IMR-90 (cell line): Measurements from ENCODE around the gene GBA2. TPM values are rescaled to one million over a fixed set of nuclear protein-coding genes. Genes with fewer than 3 reads are reported as not detected.

Experiments
- ATAC-seq: fragments of 200-7000 bp; cut with Tn5 transposase; 2 replicates; pipeline ENCODE4 v1.9.1; 2020; ENCODE audit warnings: low read depth, mild to moderate bottlenecking, moderate library complexity
- BruUV-seq: library from RNA; stranded (reverse); fragments of 400-500 nt; replicated peaks from 2 replicates; lab custom pipeline; 2021; lab: Mats Ljungman, UMichigan
- CTCF ChIA-PET: fragments of 300-600 bp; formaldehyde crosslinking; extraction: SDS; loops from one replicate; lab custom pipeline; 2021; ENCODE audit warnings: antibody characterized with exemption; lab: Yijun Ruan, JAX
- POLR2A ChIA-PET: fragments of 300-600 bp; sonication (Branson Sonifier 250); formaldehyde crosslinking; loops from one replicate; lab custom pipeline; 2022; ENCODE audit warnings: antibody characterized with exemption; ENCODE audit not compliant: unreplicated experiment; lab: Charles Lee
- DNase-seq: peaks from one replicate; pipeline ENCODE4 v3.0.0; 2013
- H2AFZ ChIP-seq: replicated peaks from 2 replicates; pipeline ENCODE3; 2013; ENCODE audit warnings: low read length, mild to moderate bottlenecking; ENCODE audit not compliant: poor library complexity
- H2AK5ac ChIP-seq: 2 replicates; pipeline ENCODE4 v1.6.1; 2013; ENCODE audit warnings: low read depth, low read length, inconsistent platforms
- H2AK9ac ChIP-seq: replicated peaks from 2 replicates; pipeline ENCODE3; 2013; ENCODE audit warnings: mild to moderate bottlenecking, low read depth, low read length, moderate library complexity; ENCODE audit not compliant: poor library complexity
- H2BK120ac ChIP-seq: 2 replicates; pipeline ENCODE4 v1.6.1; 2013; ENCODE audit warnings: low read depth, low read length, inconsistent platforms
- H2BK15ac ChIP-seq: 3 replicates; pipeline ENCODE4 v1.6.1; 2013; ENCODE audit warnings: low read depth, low read length, inconsistent platforms
- H2BK20ac ChIP-seq: 2 replicates; pipeline ENCODE4 v1.6.1; 2013; ENCODE audit warnings: low read depth, mild to moderate bottlenecking, inconsistent platforms, low read length, moderate library complexity
- H2BK5ac ChIP-seq: 2 replicates; pipeline ENCODE4 v1.6.1; 2013; ENCODE audit warnings: mild to moderate bottlenecking, low read depth, low read length, inconsistent platforms; ENCODE audit not compliant: poor library complexity, severe bottlenecking
- H3K14ac ChIP-seq: replicated peaks from 2 replicates; pipeline ENCODE4 v1.6.1; 2013; ENCODE audit warnings: low read depth, low read length, inconsistent platforms
- H3K18ac ChIP-seq: 2 replicates; pipeline ENCODE4 v1.6.1; 2013; ENCODE audit warnings: low read depth, low read length, control low read depth
- H3K23ac ChIP-seq: 2 replicates; pipeline ENCODE4 v1.6.1; 2013; ENCODE audit warnings: low read depth, low read length, inconsistent platforms
- H3K27ac ChIP-seq: 2 replicates; pipeline ENCODE4 v1.5.1; 2013; ENCODE audit warnings: mild to moderate bottlenecking, control low read depth, low read length; ENCODE audit not compliant: insufficient read depth
- H3K27me3 ChIP-seq: 2 replicates; pipeline ENCODE4 v1.6.1; 2013; ENCODE audit warnings: low read length; ENCODE audit not compliant: control insufficient read depth, insufficient read depth
- H3K36me3 ChIP-seq: 2 replicates; pipeline ENCODE4 v1.6.1; 2013; ENCODE audit warnings: low read length, mixed read lengths; ENCODE audit not compliant: control insufficient read depth, insufficient read depth
- H3K4ac ChIP-seq: 2 replicates; pipeline ENCODE4 v1.6.1; 2013; ENCODE audit warnings: low read depth, low read length, inconsistent platforms
- H3K4me1 ChIP-seq: 2 replicates; pipeline ENCODE4 v1.6.1; 2013; ENCODE audit warnings: low read length, mixed read lengths; ENCODE audit not compliant: control insufficient read depth, insufficient read depth
- H3K4me2 ChIP-seq: 2 replicates; pipeline ENCODE4 v1.6.1; 2013; ENCODE audit warnings: low read depth, mild to moderate bottlenecking, control low read depth, low read length, moderate library complexity
- H3K4me3 ChIP-seq: 2 replicates; pipeline ENCODE4 v1.5.1; 2013; ENCODE audit warnings: low read depth, mild to moderate bottlenecking, control low read depth, low read length, moderate library complexity; ENCODE audit not compliant: insufficient read depth
- H3K56ac ChIP-seq: 2 replicates; pipeline ENCODE4 v1.6.1; 2013; ENCODE audit warnings: low read length, inconsistent platforms; ENCODE audit not compliant: insufficient read depth; ENCODE audit errors: extremely low read depth
- H3K79me1 ChIP-seq, 2 experiments: 2 replicates each; pipeline ENCODE4 v1.6.1; 2013; ENCODE audit warnings: low read length in 2 of 2, inconsistent platforms in 1 of 2, low read depth in 1 of 2
- H3K9ac ChIP-seq: 2 replicates; pipeline ENCODE4 v1.6.1; 2013; ENCODE audit warnings: low read depth, low read length, control low read depth
- H3K9me1 ChIP-seq: 2 replicates; pipeline ENCODE4 v1.6.1; 2013; ENCODE audit warnings: low read length, inconsistent platforms; ENCODE audit not compliant: insufficient read depth
- H3K9me3 ChIP-seq: 2 replicates; pipeline ENCODE4 v1.6.1; 2013; ENCODE audit warnings: low read length; ENCODE audit not compliant: control insufficient read depth, insufficient read depth
- H4K20me1 ChIP-seq: 2 replicates; pipeline ENCODE4 v1.6.1; 2013; ENCODE audit warnings: low read length, inconsistent platforms; ENCODE audit not compliant: insufficient read depth
- H4K5ac ChIP-seq: 2 replicates; pipeline ENCODE4 v1.6.1; 2013; ENCODE audit warnings: mild to moderate bottlenecking, low read depth, low read length, control low read depth
- H4K8ac ChIP-seq, 2 experiments: 2 replicates each; pipeline ENCODE4 v1.6.1; 2013; ENCODE audit warnings: low read depth in 2 of 2, low read length in 2 of 2, control low read depth in 1 of 2, inconsistent platforms in 1 of 2
- H4K91ac ChIP-seq: 2 replicates; pipeline ENCODE4 v1.6.1; 2013; ENCODE audit warnings: low read depth, low read length, inconsistent platforms; ENCODE audit not compliant: insufficient read depth
- BHLHE40 ChIP-seq: fragments of 150-350 bp; IDR thresholded peaks from 2 replicates; pipeline ENCODE4 v1.6.1; 2016; ENCODE audit warnings: mild to moderate bottlenecking, low read depth, low read length
- CEBPB ChIP-seq: IDR thresholded peaks from 2 replicates; pipeline ENCODE4 v1.6.1; 2012; ENCODE audit warnings: low read depth, low read length, improper control_type of control experiment
- CHD1 ChIP-seq: IDR thresholded peaks from 2 replicates; pipeline ENCODE4 v1.6.1; 2012; ENCODE audit warnings: low read depth, low read length, improper control_type of control experiment
- CTCF ChIP-seq: conservative IDR thresholded peaks from 2 replicates; pipeline ENCODE4 v1.5.1; 2012; ENCODE audit warnings: mild to moderate bottlenecking, low read depth, low read length, improper control_type of control experiment
- ELK1 ChIP-seq: fragments of 150-350 bp; IDR thresholded peaks from 2 replicates; pipeline ENCODE4 v1.6.1; 2016; ENCODE audit warnings: low read depth, mild to moderate bottlenecking, low read length, moderate library complexity, borderline replicate concordance
- FOS ChIP-seq: fragments of 150-350 bp; IDR thresholded peaks from 2 replicates; pipeline ENCODE4 v1.6.1; 2016; ENCODE audit warnings: low read depth, low read length
- MAZ ChIP-seq: IDR thresholded peaks from 2 replicates; pipeline ENCODE4 v1.6.1; 2012; ENCODE audit warnings: low read depth, mild to moderate bottlenecking, low read length, improper control_type of control experiment, moderate library complexity, borderline replicate concordance
- MXI1 ChIP-seq: IDR thresholded peaks from 2 replicates; pipeline ENCODE4 v1.6.1; 2012; ENCODE audit warnings: low read depth, mild to moderate bottlenecking, low read length, moderate library complexity, borderline replicate concordance
- NFE2L2 ChIP-seq: fragments of 150-350 bp; IDR thresholded peaks from 2 replicates; pipeline ENCODE4 v1.6.1; 2016; ENCODE audit warnings: low read depth, mild to moderate bottlenecking, low read length
- POLR2A ChIP-seq: IDR thresholded peaks from 2 replicates; pipeline ENCODE4 v1.6.1; 2012; ENCODE audit warnings: mild to moderate bottlenecking, low read depth, low read length
- RAD21 ChIP-seq: IDR thresholded peaks from 2 replicates; pipeline ENCODE4 v1.6.1; 2012; ENCODE audit warnings: low read length, improper control_type of control experiment
- RFX5 ChIP-seq: IDR thresholded peaks from 2 replicates; pipeline ENCODE4 v1.8.0; 2012; ENCODE audit warnings: low read depth, mild to moderate bottlenecking, low read length, moderate library complexity
- SMC3 ChIP-seq: fragments of 150-350 bp; IDR thresholded peaks from 2 replicates; pipeline ENCODE4 v1.6.1; 2016; ENCODE audit warnings: low read depth, mild to moderate bottlenecking, antibody characterized with exemption, low read length, moderate library complexity
- USF2 ChIP-seq: fragments of 150-350 bp; IDR thresholded peaks from 2 replicates; pipeline ENCODE4 v1.6.1; 2017; ENCODE audit warnings: mild to moderate bottlenecking, antibody characterized with exemption, low read length, low read depth
- WGBS, 2 experiments: methylation state at CpG; one replicate each; pipeline versions ENCODE4 v1.1.5 to v1.1.7; 2013; ENCODE audit warnings: missing lambda C conversion rate in 2 of 2; ENCODE audit not compliant: insufficient read length in 1 of 2; ENCODE audit errors: extremely low coverage in 2 of 2; 5-methylcytosine and 5-hydroxymethylcytosine counted together
- dilution Hi-C: fragments of 300-500 bp; cut with HindIII; formaldehyde crosslinking; loops from one replicate; pipeline ENCODE4 v1.14.3; 2018; ENCODE audit warnings: low sequenced_read_pairs; ENCODE audit not compliant: unreplicated experiment
- in situ Hi-C: fragments of 300-500 bp; cut with MboI; formaldehyde crosslinking; loops from 3 replicates; pipeline ENCODE4 v1.14.3; 2019; ENCODE audit warnings: low sequenced_read_pairs, inconsistent platforms, mixed read lengths
- intact Hi-C: fragments of 100-400 bp; cut with micrococcal nuclease; formaldehyde crosslinking; loops from 2 replicates; pipeline ENCODE4 v1.10.0; 2022
- polyA plus RNA-seq, 3 experiments: library from polyadenylated mRNA; depleted of rRNA; stranded (reverse); fragments of >200 nt; gene quantifications; 2 replicates each; pipeline ENCODE4 v1.2.3, GENCODE V29; 2012; ENCODE audit warnings: low replicate concordance in 1 of 3
- total RNA-seq: library from RNA; depleted of rRNA; stranded (reverse); fragments of >200 nt; gene quantifications from 2 replicates; pipeline ENCODE4 v1.2.3, GENCODE V29; 2012

GBA2 gene
- total and polyA plus RNA-seq, 2 of the 4 experiments (the other 2 are of a cell fraction) = 18.1 to 38.2 TPM

- Histone ChIP-seq H2AFZ (no peak overlapping the region), H3K79me1 (no peaks in the 10 kb centered on the region), H2AK5ac (no peak overlapping the region), H3K18ac (no peak overlapping the region), H3K4me2 (no peak overlapping the region), H3K4ac (no peak overlapping the region), H3K27ac (no peak overlapping the region), H3K56ac (no peak overlapping the region), H3K27me3 (peaks cover 9% of the 10 kb centered on the region), H4K8ac (no peak overlapping the region), H3K23ac (no peak overlapping the region), H2BK5ac (no peak overlapping the region), H4K91ac (no peak overlapping the region), H2BK15ac (no peak overlapping the region), H2BK120ac (no peak overlapping the region), H3K36me3 (no peaks in the 10 kb centered on the region), H2AK9ac (no peak overlapping the region), H3K9me3 (no peaks in the 10 kb centered on the region), H3K4me1 (no peaks in the 10 kb centered on the region), H3K9me1 (no peaks in the 10 kb centered on the region), H3K4me3 (no peak overlapping the region), H3K9ac (no peak overlapping the region), H4K20me1 (no peaks in the 10 kb centered on the region), H3K14ac (no peak overlapping the region), H2BK20ac (no peak overlapping the region), H4K5ac (no peak overlapping the region)
- POLR2A ChIA-PET = no interaction called here
- WGBS, 2 experiments = no CpG with 5 or more reads among the region's 1 CpG
- ATAC-seq = no peak
- intact Hi-C loops (no loop called here), dilution Hi-C loops (no loop called here), in situ Hi-C loops (no loop called here)
- no TSS peak for BruUV-seq
- no peak for DNase-seq
- TF ChIP-seq RAD21 = no peak
- TF ChIP-seq SMC3 = no peak
- TF ChIP-seq FOS = no peak
- TF ChIP-seq NFE2L2 = no peak
- no peak for TF ChIP-seq MXI1
- no peak for TF ChIP-seq ELK1
- no peak for TF ChIP-seq BHLHE40
- TF ChIP-seq CHD1 = no peak
- TF ChIP-seq CTCF = no peak
- TF ChIP-seq RFX5 = no peak
- no peak for TF ChIP-seq POLR2A
- no peak for TF ChIP-seq USF2
- TF ChIP-seq CEBPB = no peak
- no peak for TF ChIP-seq MAZ
- CTCF ChIA-PET = interaction anchor here (1.2 kb wide), 1 partner anchor 27 kb away, joined by 3 read pairs; no protein-coding TSS in a partner anchor
Measured at GRCh38 chr9:35763803-35764202, 14.8 kb upstream of the GBA2 start.
